ENCODE results near the gene HIBCH.

HIBCH gene

GRCh38 chr2:190165491-190165890, 154.1 kb downstream of the HIBCH start:
- no peak for DNase-seq (ENCODE audit: low read depth in 1 of 2, low spot score in 1 of 2)
- Histone ChIP-seq H3K27me3 (ENCODE audit: insufficient read depth, poor library complexity, severe bottlenecking) (no peaks in the 10 kb centered on the region), H3K27ac (replicated peaks) (no peak overlapping the region), H3K4me3 (replicated peaks; ENCODE audit: insufficient read depth, low read length) (no peak overlapping the region)
- TF ChIP-seq POLR2AphosphoS5 (IDR thresholded peaks at IDR 0.05; ENCODE audit: low read depth) = no peak
- TF ChIP-seq SPI1 (IDR thresholded peaks at IDR 0.05; ENCODE audit: borderline replicate concordance, low read depth) = no peak
- TF ChIP-seq GABPA (IDR thresholded peaks at IDR 0.05; ENCODE audit: low read depth) = no peak
- TF ChIP-seq REST (IDR thresholded peaks at IDR 0.05; ENCODE audit: insufficient replicate concordance, low read depth) = no peak
- no peak for TF ChIP-seq CTCF (IDR thresholded peaks at IDR 0.05; ENCODE audit: insufficient read depth, low read length)

GRCh38 chr2:190162851-190163250, 156.8 kb downstream of the HIBCH start:
- Histone ChIP-seq H3K27ac (replicated peaks) (no peak overlapping the region), H3K27me3 (ENCODE audit: insufficient read depth, poor library complexity, severe bottlenecking) (no peaks in the 10 kb centered on the region), H3K4me3 (replicated peaks; ENCODE audit: insufficient read depth, low read length) (no peak overlapping the region)
- TF ChIP-seq REST (IDR thresholded peaks at IDR 0.05; ENCODE audit: insufficient replicate concordance, low read depth) (no peak), POLR2AphosphoS5 (IDR thresholded peaks at IDR 0.05; ENCODE audit: low read depth) (no peak), CTCF (IDR thresholded peaks at IDR 0.05; ENCODE audit: insufficient read depth, low read length) (no peak), GABPA (IDR thresholded peaks at IDR 0.05; ENCODE audit: low read depth) (no peak), SPI1 (IDR thresholded peaks at IDR 0.05; ENCODE audit: borderline replicate concordance, low read depth) (no peak)
- no peak for DNase-seq (ENCODE audit: low read depth in 1 of 2, low spot score in 1 of 2)

- H3K27ac ChIP-seq (replicated peaks) = no peak overlapping the region
- no peak for DNase-seq (ENCODE audit: low read depth in 1 of 2, low spot score in 1 of 2)
- no peak for TF ChIP-seq SPI1 (IDR thresholded peaks at IDR 0.05; ENCODE audit: borderline replicate concordance, low read depth)
- no peak for TF ChIP-seq REST (IDR thresholded peaks at IDR 0.05; ENCODE audit: insufficient replicate concordance, low read depth)
- TF ChIP-seq GABPA (IDR thresholded peaks at IDR 0.05; ENCODE audit: low read depth) = no peak
- TF ChIP-seq POLR2AphosphoS5 (IDR thresholded peaks at IDR 0.05; ENCODE audit: low read depth) = no peak
- TF ChIP-seq CTCF (IDR thresholded peaks at IDR 0.05; ENCODE audit: insufficient read depth, low read length) = no peak
- H3K4me3 ChIP-seq (replicated peaks; ENCODE audit: insufficient read depth, low read length) = no peak overlapping the region
- no peaks in the 10 kb centered on the region for H3K27me3 ChIP-seq (ENCODE audit: insufficient read depth, poor library complexity, severe bottlenecking)
Observed at GRCh38 chr2:190159453-190159852, 160.2 kb downstream of the HIBCH start.

All from HL-60 (cell line).